LHCN-M2 (cell line): Measurements from ENCODE around the gene MUS81. TPM values are rescaled to one million over a fixed set of nuclear protein-coding genes. Genes with fewer than 3 reads are reported as not detected.

Experiments
- DNase-seq: peaks from one replicate; pipeline ENCODE4 v3.0.0-alpha.2; 2012; ENCODE audit warnings: low read depth
- total RNA-seq: library from RNA; depleted of rRNA; stranded (reverse); fragments of >200 nt; gene quantifications from 2 replicates; pipeline ENCODE4 v1.2.3, GENCODE V29; 2014; rRNA removed

MUS81 gene
- total RNA-seq, 1 experiment from 2014 or later: 49.4 TPM

DNA sequence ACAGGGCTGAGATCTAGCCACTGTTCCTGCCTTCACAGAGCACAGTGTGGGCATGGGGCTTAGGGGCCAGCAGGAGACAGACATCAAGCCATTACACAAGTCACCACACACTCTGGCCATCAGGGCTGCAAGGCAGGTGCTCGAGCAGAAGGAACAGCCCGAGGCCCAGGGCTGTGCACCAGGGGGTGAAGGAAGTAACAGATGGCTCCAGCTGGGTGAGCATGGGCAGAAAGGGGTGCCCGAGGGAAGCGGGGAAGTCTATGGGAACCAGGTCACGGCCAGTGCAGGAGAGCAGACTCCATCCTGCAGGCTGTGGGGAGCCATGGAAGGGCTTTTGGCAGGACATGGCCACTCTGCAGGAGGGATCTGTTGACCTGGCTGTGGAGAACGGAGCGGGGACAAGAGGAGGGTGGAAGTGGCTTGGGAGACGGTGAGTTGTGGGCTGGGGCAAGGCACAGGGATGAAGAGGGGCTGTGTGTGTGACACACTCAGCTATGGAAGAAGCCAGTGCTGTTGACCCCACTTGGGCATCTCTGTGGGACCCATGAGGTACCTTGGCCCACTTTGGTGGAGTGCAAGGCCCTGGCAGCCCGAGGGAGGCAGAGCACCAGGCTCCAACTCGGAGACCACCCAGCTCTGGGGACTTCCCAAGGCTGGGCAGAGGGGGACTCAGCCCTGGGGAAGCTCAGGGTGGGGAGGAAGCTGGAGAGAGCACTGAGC lies 55.0 kb downstream of the MUS81 start:
- peak; percentile 74 for DNase-seq

DNA sequence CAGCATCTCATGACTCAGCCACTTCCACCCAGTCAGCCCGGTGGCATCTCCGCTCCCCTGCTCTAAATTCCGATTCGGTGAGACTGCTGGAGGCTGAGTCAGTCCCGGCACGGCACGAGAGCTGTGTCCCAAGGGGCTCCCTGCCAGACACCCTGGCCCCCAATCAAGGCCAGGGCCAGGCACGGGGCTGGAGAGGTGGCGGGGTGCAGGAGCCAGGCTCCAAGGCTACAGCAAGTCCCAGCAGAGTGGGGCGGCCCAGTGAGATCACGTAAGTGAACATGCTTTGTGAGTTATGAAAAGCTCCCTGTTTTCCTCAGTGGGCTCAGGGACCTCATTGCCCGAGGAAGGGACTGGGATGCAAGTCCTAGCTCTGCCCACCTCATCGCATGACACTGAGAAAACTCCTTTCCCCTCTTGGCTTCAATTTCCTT lies 55.6 kb downstream of the MUS81 start:
- peak; percentile 99 for DNase-seq

Other genes starting within 250 kb of the MUS81 start
- 33.6 and 35.3 TPM in 2 replicates for gene MAP3K11, start 246.2 kb upstream of the MUS81 start, total RNA-seq
- 31.4 and 31.7 TPM in 2 replicates for gene PCNX3, start 244.7 kb upstream of the MUS81 start, total RNA-seq
- gene SIPA1, start 222.3 kb upstream of the MUS81 start, total RNA-seq: 26.1 and 32.3 TPM in 2 replicates
- gene RELA, start 197.5 kb upstream of the MUS81 start, total RNA-seq: 26.5 and 34.0 TPM in 2 replicates
- gene KAT5, start 148.2 kb upstream of the MUS81 start, total RNA-seq: 43.1 and 47.6 TPM in 2 replicates
- gene RNASEH2C, start 139.6 kb upstream of the MUS81 start, total RNA-seq: 76.4 and 87.5 TPM in 2 replicates
- 12.8 and 14.1 TPM in 2 replicates for gene AP5B1, start 79.5 kb upstream of the MUS81 start, total RNA-seq
- gene OVOL1, start 73.4 kb upstream of the MUS81 start, total RNA-seq: not detected in 2 replicates
- gene SNX32, start 26.5 kb upstream of the MUS81 start, total RNA-seq: 0.45 and 0.69 TPM in 2 replicates
- 1,867 and 1,951 TPM in 2 replicates for gene CFL1, start 2.3 kb upstream of the MUS81 start, total RNA-seq
- gene EFEMP2, start 12.4 kb downstream of the MUS81 start, total RNA-seq: 217 and 228 TPM in 2 replicates
- gene CTSW, start 19.4 kb downstream of the MUS81 start, total RNA-seq: 0.40 TPM in 1 of 2 replicates, not detected in the other
- gene FIBP, start 28.0 kb downstream of the MUS81 start, total RNA-seq: 165 and 171 TPM in 2 replicates
- gene CCDC85B, start 30.2 kb downstream of the MUS81 start, total RNA-seq: 91.2 and 95.5 TPM in 2 replicates
- 257 and 266 TPM in 2 replicates for gene FOSL1, start 40.0 kb downstream of the MUS81 start, total RNA-seq
- gene C11orf68, start 58.6 kb downstream of the MUS81 start, total RNA-seq: 57.1 and 69.1 TPM in 2 replicates
- gene DRAP1, start 59.0 kb downstream of the MUS81 start, total RNA-seq: 375 and 383 TPM in 2 replicates
- gene TSGA10IP, start 85.0 kb downstream of the MUS81 start, total RNA-seq: 0.06 TPM in 1 of 2 replicates, not detected in the other
- gene SART1, start 101.3 kb downstream of the MUS81 start, total RNA-seq: 36.0 and 45.7 TPM in 2 replicates
- 47.0 and 53.3 TPM in 2 replicates for gene EIF1AD, start 141.7 kb downstream of the MUS81 start, total RNA-seq
- 67.8 and 70.4 TPM in 2 replicates for gene BANF1, start 142.1 kb downstream of the MUS81 start, total RNA-seq
- gene CST6, start 151.6 kb downstream of the MUS81 start, total RNA-seq: not detected in 2 replicates
- 0.75 and 1.8 TPM in 2 replicates for gene CATSPER1, start 166.0 kb downstream of the MUS81 start, total RNA-seq
- gene GAL3ST3, start 188.7 kb downstream of the MUS81 start, total RNA-seq: not detected in 2 replicates
- gene SF3B2, start 191.9 kb downstream of the MUS81 start, total RNA-seq: 156 and 163 TPM in 2 replicates
- gene PACS1, start 209.8 kb downstream of the MUS81 start, total RNA-seq: 26.0 and 30.0 TPM in 2 replicates